Spleen (tissue), 11 donors: ENCODE results near the gene TGFB1. TPM values are rescaled to one million over a fixed set of nuclear protein-coding genes. Genes with fewer than 3 reads are reported as not detected.

ENCODE experiments used
- DNase-seq: peaks from one replicate; pipeline ENCODE4 v3.0.0-alpha.2; 2020
- H3K27ac ChIP-seq, 8 donors: fragments of 200-600 bp; sonication (generic) in 7 of 8; 1 replicate in 4 of 8; 2 replicates in 4 of 8; pipeline versions ENCODE4 v1.5.0 to v1.8.0; 2016 to 2021; ENCODE audit warnings: inconsistent platforms in 4 of 8, mild to moderate bottlenecking in 4 of 8, moderate library complexity in 1 of 8
- H3K27me3 ChIP-seq, 7 donors: fragments of 200-600 bp; sonication (generic) in 6 of 7; replicated peaks in 1 of 7; 1 replicate in 4 of 7; 2 replicates in 3 of 7; pipeline versions ENCODE4 v1.5.0 to v1.8.0; 2016 to 2021; ENCODE audit warnings: inconsistent platforms in 3 of 7, mild to moderate bottlenecking in 1 of 7
- H3K36me3 ChIP-seq, 6 donors: fragments of 200-600 bp; sonication (generic) in 5 of 6; 1 replicate in 4 of 6; 2 replicates in 2 of 6; pipeline versions ENCODE4 v1.5.0 to v1.8.0; 2016 to 2021; ENCODE audit warnings: inconsistent platforms in 2 of 6
- H3K4me1 ChIP-seq, 6 donors: fragments of 200-600 bp; sonication (generic) in 5 of 6; 1 replicate in 3 of 6; 2 replicates in 3 of 6; pipeline versions ENCODE4 v1.5.0 to v1.8.0; 2016 to 2021; ENCODE audit warnings: inconsistent platforms in 3 of 6
- H3K4me3 ChIP-seq, 8 donors: fragments of 200-600 bp; sonication (generic) in 7 of 8; 1 replicate in 4 of 8; 2 replicates in 4 of 8; pipeline versions ENCODE4 v1.5.0 to v1.8.0; 2016 to 2021; ENCODE audit warnings: inconsistent platforms in 4 of 8, mild to moderate bottlenecking in 4 of 8, moderate library complexity in 2 of 8
- H3K9me3 ChIP-seq, 8 donors: fragments of 200-600 bp; sonication (generic) in 7 of 8; 1 replicate in 4 of 8; 2 replicates in 4 of 8; pipeline versions ENCODE4 v1.5.0 to v1.8.0; 2016 to 2021; ENCODE audit warnings: inconsistent platforms in 4 of 8
- CTCF ChIP-seq, 11 experiments: fragments of 200-600 bp in 7 of 11; fragments of 450-650 bp in 4 of 11; sonication (generic) in 4 of 11; IDR thresholded peaks in 8 of 11; conservative IDR thresholded peaks in 3 of 11; 1 replicate in 7 of 11; 2 replicates in 4 of 11; pipeline versions ENCODE4 v1.4.0 to v1.8.0; 2016 to 2021; ENCODE audit warnings: antibody characterized with exemption in 11 of 11, inconsistent platforms in 4 of 11, mild to moderate bottlenecking in 1 of 11
- POLR2A ChIP-seq, 3 donors: fragments of 450-650 bp; IDR thresholded peaks; one replicate each; pipeline ENCODE4 v1.5.1; 2017; ENCODE audit warnings: antibody characterized with exemption in 3 of 3, mild to moderate bottlenecking in 1 of 3
- POLR2AphosphoS5 ChIP-seq, 3 donors: sonication (generic); formaldehyde crosslinking; IDR thresholded peaks; one replicate each; pipeline ENCODE4 v1.5.1; 2017; ENCODE audit warnings: antibody characterized with exemption in 3 of 3
- WGBS, 5 donors: extraction: QIAGEN DNeasy Blood & Tissue Kit in 3 of 5; methylation state at CpG; one replicate each; pipeline versions ENCODE4 v1.1.5 to v1.1.7; 2013 to 2018; 5-methylcytosine and 5-hydroxymethylcytosine counted together
- intact Hi-C: fragments of 100-400 bp; cut with DNase I; formaldehyde crosslinking; loops from one replicate; pipeline ENCODE4 v1.15.0; 2023; ENCODE audit warnings: low total_unique reads
- polyA plus RNA-seq, 3 donors: library from polyadenylated mRNA; stranded (reverse); fragments of 200-250 nt; gene quantifications; one replicate each; pipeline ENCODE4 v1.2.1, GENCODE V29; 2013
- total RNA-seq, 7 donors: library from RNA; depleted of rRNA in 3 of 7; stranded (reverse); fragments of >200 nt in 3 of 7; fragmentation: NEBNext Ultra II Directional in 4 of 7; extraction: Animal tissue kit (Norgen Biotek cat#: 25700) in 4 of 7; gene quantifications; one replicate each; pipeline versions ENCODE4 v1.1.0 to v1.2.1, GENCODE V29; 2016 to 2021
- donor health status: healthy with polysubstance abuse.
- donor health status: DM: no; HTN: no; CAD: no; lungs with moderate emphysema.
- donor health status: DM: no; HTN: no; CAD: no.
- donor health status: Bipolar disorder and iron deficiency.
- donor health status: healthy.
- donor health status: DM: no; HTN: no; CAD: no.
- donor health status: DM: yes; HTN: yes; CAD: no.

The TGFB1 gene
- total and polyA plus RNA-seq, 10 donors, result 23.0 to 147 (median 106) TPM

GRCh38 chr19:41309180-41310032 is 44.3 kb downstream of the TGFB1 start:
- H3K9me3 ChIP-seq, result no peaks in the 10 kb centered on the region
- H3K27ac ChIP-seq, result peak overlapping the region; percentile 88 to 98 (median 97)
- no peak for DNase-seq
- peak overlapping the region; percentile 56 to 86 (median 72) for H3K4me3 ChIP-seq
- H3K27me3 ChIP-seq, result no peaks in the 10 kb centered on the region
- 7 to 13% (median 9%) methylated on average over 26 of the region's 26 CpGs for WGBS, 5 donors
- H3K36me3 ChIP-seq, result peaks cover 0 to 59% (median 45%) of the 10 kb centered on the region in 6 donors
- peak in 1 of 3 donors; percentile 26 for TF ChIP-seq POLR2AphosphoS5 (IDR thresholded peaks at IDR 0.05)
- TF ChIP-seq CTCF (IDR thresholded peaks at IDR 0.05 in 8 of 11, conservative IDR thresholded peaks at IDR 0.05 in 3 of 11), result no peak
- intact Hi-C loops, result loop anchor here (5.0 kb wide), 2 partner anchors 42 to 107 kb away; no protein-coding TSS in a partner anchor
- H3K4me1 ChIP-seq, result peaks cover 52 to 96% (median 76%) of the 10 kb centered on the region in 6 donors

GRCh38 chr19:41308450-41309179 is 45.1 kb downstream of the TGFB1 start:
- Histone ChIP-seq H3K27me3 (no peaks in the 10 kb centered on the region), H3K36me3 (peaks cover 0 to 59% (median 47%) of the 10 kb centered on the region in 6 donors), H3K9me3 (no peaks in the 10 kb centered on the region), H3K4me3 (peak overlapping the region in 6 of 8 donors; percentile 57 to 86 (median 72)), H3K27ac (peak overlapping the region; percentile 88 to 98 (median 97)), H3K4me1 (peaks cover 52 to 96% (median 84%) of the 10 kb centered on the region in 6 donors)
- TF ChIP-seq POLR2AphosphoS5 (IDR thresholded peaks at IDR 0.05) (peak in 2 of 3 donors; percentile 59 to 91), CTCF (IDR thresholded peaks at IDR 0.05 in 8 of 11, conservative IDR thresholded peaks at IDR 0.05 in 3 of 11) (peak; percentile 91 to 100 (median 99)), POLR2A (IDR thresholded peaks at IDR 0.05) (no peak)
- intact Hi-C loops, result loop anchor here (5.0 kb wide), 1 partner anchor 41 kb away; no protein-coding TSS in a partner anchor
- DNase-seq, result peak; percentile 96
- 19 to 27% (median 21%) methylated on average over 8 of the region's 8 CpGs for WGBS, 5 donors

- WGBS, 5 donors, result 2 to 46% (median 30%) methylated on average over 3 to 4 of the region's 4 CpGs
- H3K36me3 ChIP-seq, result peaks cover 0 to 59% (median 45%) of the 10 kb centered on the region in 6 donors
- no peaks in the 10 kb centered on the region for H3K9me3 ChIP-seq
- H3K4me1 ChIP-seq, result peaks cover 58 to 96% (median 90%) of the 10 kb centered on the region in 6 donors
- intact Hi-C loops, result loop anchor here (5.0 kb wide), 1 partner anchor 41 kb away; no protein-coding TSS in a partner anchor
- TF ChIP-seq POLR2AphosphoS5 (IDR thresholded peaks at IDR 0.05) (no peak), POLR2A (IDR thresholded peaks at IDR 0.05) (no peak), CTCF (IDR thresholded peaks at IDR 0.05 in 8 of 11, conservative IDR thresholded peaks at IDR 0.05 in 3 of 11) (no peak)
- H3K27ac ChIP-seq, result peak overlapping the region; percentile 88 to 98 (median 97)
- DNase-seq, result no peak
- H3K4me3 ChIP-seq, result peak overlapping the region in 1 of 8 donors; percentile 74
- no peaks in the 10 kb centered on the region for H3K27me3 ChIP-seq
These were observed 45.7 kb downstream of the TGFB1 start for GRCh38 chr19:41307954-41308449.
